ENCODE data around the gene UFC1. TPM values are rescaled to one million over a fixed set of nuclear protein-coding genes. Genes with fewer than 3 reads are reported as not detected.

Gene UFC1
- total RNA-seq, 1 donor from 2014 or later, result 76.7 TPM

GRCh38 chr1:161137881-161138280 lies 15.9 kb upstream of the UFC1 start:
- ATAC-seq, result no peak

- no peak for ATAC-seq
These were observed 15.3 kb upstream of the UFC1 start for GRCh38 chr1:161138431-161138830.

GRCh38 chr1:161139766-161140165 lies 14.0 kb upstream of the UFC1 start:
- peak; percentile 73 for ATAC-seq

GRCh38 chr1:161140755-161141400 lies 12.9 kb upstream of the UFC1 start:
- ATAC-seq, result no peak

- no peak for ATAC-seq
These were observed 7.9 kb upstream of the UFC1 start for GRCh38 chr1:161145832-161146231.

GRCh38 chr1:161153176-161153575 lies 602 bp upstream of the UFC1 start:
- ATAC-seq, result no peak

GRCh38 chr1:161157867-161158266 lies 4.1 kb downstream of the UFC1 start:
- ATAC-seq, result no peak

GRCh38 chr1:161158316-161159010 lies 4.7 kb downstream of the UFC1 start:
- no peak for ATAC-seq

GRCh38 chr1:161159087-161159912 lies 5.5 kb downstream of the UFC1 start, which contains the start of gene USP21:
Gene USP21, plus strand, starts transcription at chr1:161159500. Its CDS starts 1,141 bp downstream, at chr1:161160641.
- peak; percentile 90 for ATAC-seq

GRCh38 chr1:161159913-161160243 lies 6.1 kb downstream of the UFC1 start:
- ATAC-seq, result no peak

GRCh38 chr1:161160671-161161145 lies 6.9 kb downstream of the UFC1 start:
- no peak for ATAC-seq

- ATAC-seq, result no peak
These were observed 7.9 kb downstream of the UFC1 start for GRCh38 chr1:161161652-161162051.

- ATAC-seq, result no peak
These were observed 8.3 kb downstream of the UFC1 start for GRCh38 chr1:161162052-161162451.

- ATAC-seq, result no peak
These were observed 9.0 kb downstream of the UFC1 start for GRCh38 chr1:161162806-161163205.

- ATAC-seq, result no peak
These were observed 10.0 kb downstream of the UFC1 start for GRCh38 chr1:161163793-161164192.

- ATAC-seq, result no peak
These were observed 11.3 kb downstream of the UFC1 start for GRCh38 chr1:161164901-161165610.

- peak; percentile 95 for ATAC-seq
These were observed 12.2 kb downstream of the UFC1 start, which contains the start of gene PPOX for GRCh38 chr1:161165742-161166668. Gene PPOX, plus strand, starts transcription at chr1:161166426. Its CDS starts 422 bp downstream, at chr1:161166848.

GRCh38 chr1:161166669-161167548 lies 13.1 kb downstream of the UFC1 start:
- ATAC-seq, result no peak

GRCh38 chr1:161168906-161169305 lies 15.1 kb downstream of the UFC1 start:
- no peak for ATAC-seq

GRCh38 chr1:161171191-161171590 lies 17.4 kb downstream of the UFC1 start:
- no peak for ATAC-seq

Data from esophagus mucosa (tissue), 1 donor.